Right atrium auricular region (tissue), 2 donors: ENCODE measurements around the gene NUP160. TPM values are rescaled to one million over a fixed set of nuclear protein-coding genes. Genes with fewer than 3 reads are reported as not detected.
"Not testable (repeated sequence)": the region's sequence is repeated elsewhere in the genome, so short reads cannot be mapped to it uniquely, and the experiment has no call there.

Experiments
- DNase-seq: peaks from one replicate; pipeline ENCODE4 v3.0.0-alpha.2; 2019; ENCODE audit warnings: low spot score
- H3K27ac ChIP-seq, 2 donors: fragments of 200-600 bp; sonication (generic); 1 replicate in 1 of 2; 2 replicates in 1 of 2; pipeline ENCODE4 v1.5.1; 2016 to 2019
- H3K27me3 ChIP-seq, 2 donors: fragments of 200-600 bp; sonication (generic); one replicate each; pipeline versions ENCODE4 v1.5.1 to v1.6.0; 2017 to 2019
- H3K36me3 ChIP-seq: fragments of 200-600 bp; sonication (generic); one replicate; pipeline ENCODE4 v1.5.1; 2016
- H3K4me1 ChIP-seq, 2 donors: fragments of 200-600 bp; sonication (generic); one replicate each; pipeline versions ENCODE4 v1.5.1 to v1.6.0; 2017 to 2019
- H3K4me3 ChIP-seq, 2 donors: fragments of 200-600 bp; sonication (generic); 1 replicate in 1 of 2; 2 replicates in 1 of 2; pipeline ENCODE4 v1.5.1; 2017 to 2019; ENCODE audit warnings: mild to moderate bottlenecking in 1 of 2, moderate library complexity in 1 of 2
- H3K9me3 ChIP-seq, 2 donors: fragments of 200-600 bp; sonication (generic); one replicate each; pipeline ENCODE4 v1.5.1; 2019
- CTCF ChIP-seq, 2 donors: fragments of 200-600 bp; sonication (generic); IDR thresholded peaks; one replicate each; pipeline ENCODE4 v1.5.1; 2019; ENCODE audit warnings: antibody characterized with exemption in 2 of 2
- total RNA-seq, 2 donors: library from RNA; depleted of rRNA; stranded (reverse); fragments of >200 nt; gene quantifications; one replicate each; pipeline ENCODE4 v1.1.0, GENCODE V29; 2016

NUP160 gene
- 10 to 100 TPM in 1 of 2 donors, 1 to 10 TPM in 1; 7.1 to 11.7 TPM for total RNA-seq

GRCh38 chr11:47847892-47848699 is at the start of gene NUP160:
Gene NUP160, minus strand, starts transcription at chr11:47848350. Its CDS starts 32 bp downstream, at chr11:47848318.
- Histone ChIP-seq H3K4me1 (peaks cover 0 to 20% of the 10 kb centered on the region in 2 donors), H3K27ac (peak within 1 kb of the TSS; percentile 83 to 95), H3K36me3 (peaks cover 4% of the 10 kb centered on the region), H3K4me3 (peak within 1 kb of the TSS; percentile 62 to 76), H3K9me3 (no peaks in the 10 kb centered on the region), H3K27me3 (no peaks in the 10 kb centered on the region)
- DNase-seq = peak; percentile 81
- peak in 1 of 2 donors; percentile 43 for TF ChIP-seq CTCF (IDR thresholded peaks at IDR 0.05)

GRCh38 chr11:47896199-47896598 is 48.0 kb upstream of the NUP160 start:
- Histone ChIP-seq H3K27me3 (no peaks in the 10 kb centered on the region), H3K4me3 (no peak overlapping the region), H3K4me1 (no peaks in the 10 kb centered on the region), H3K9me3 (peaks cover 0 to 7% of the 10 kb centered on the region in 2 donors), H3K27ac (no peak overlapping the region), H3K36me3 (no peaks in the 10 kb centered on the region)
- DNase-seq = no peak
- TF ChIP-seq CTCF (IDR thresholded peaks at IDR 0.05) = no peak

- no peaks in the 10 kb centered on the region for H3K36me3 ChIP-seq
- H3K9me3 ChIP-seq = peaks cover 0 to 7% of the 10 kb centered on the region in 2 donors
- no peaks in the 10 kb centered on the region for H3K4me1 ChIP-seq
- no peak for DNase-seq
- H3K27ac ChIP-seq = no peak overlapping the region
- H3K4me3 ChIP-seq = no peak overlapping the region
- no peak for TF ChIP-seq CTCF (IDR thresholded peaks at IDR 0.05)
- no peaks in the 10 kb centered on the region for H3K27me3 ChIP-seq
Observed at GRCh38 chr11:47895035-47895434, 46.9 kb upstream of the NUP160 start.

GRCh38 chr11:47892546-47893276 is 44.6 kb upstream of the NUP160 start:
- H3K4me3 ChIP-seq, H3K9me3 ChIP-seq, H3K27me3 ChIP-seq, DNase-seq, H3K4me1 ChIP-seq, H3K36me3 ChIP-seq, H3K27ac ChIP-seq: not testable (repeated sequence)

GRCh38 chr11:47891886-47892285 is 43.7 kb upstream of the NUP160 start:
- DNase-seq = no peak
- H3K36me3 ChIP-seq = no peaks in the 10 kb centered on the region
- no peak overlapping the region for H3K27ac ChIP-seq
- no peak for TF ChIP-seq CTCF (IDR thresholded peaks at IDR 0.05)
- peaks cover 0 to 7% of the 10 kb centered on the region in 2 donors for H3K9me3 ChIP-seq
- H3K4me3 ChIP-seq = no peak overlapping the region
- H3K4me1 ChIP-seq = no peaks in the 10 kb centered on the region
- no peaks in the 10 kb centered on the region for H3K27me3 ChIP-seq

GRCh38 chr11:47889714-47890441 is 41.7 kb upstream of the NUP160 start:
- H3K9me3 ChIP-seq = no peaks in the 10 kb centered on the region
- H3K27ac ChIP-seq = no peak overlapping the region
- TF ChIP-seq CTCF (IDR thresholded peaks at IDR 0.05) = no peak
- H3K27me3 ChIP-seq = no peaks in the 10 kb centered on the region
- DNase-seq = no peak
- no peaks in the 10 kb centered on the region for H3K4me1 ChIP-seq
- H3K36me3 ChIP-seq = no peaks in the 10 kb centered on the region
- H3K4me3 ChIP-seq = no peak overlapping the region
